ENCODE data around the gene MPRIP. TPM values are rescaled to one million over a fixed set of nuclear protein-coding genes. Genes with fewer than 3 reads are reported as not detected.
"Not testable (repeated sequence)": the region's sequence is repeated elsewhere in the genome, so short reads cannot be mapped to it uniquely, and the experiment has no call there.

Gene MPRIP
- total RNA-seq, 4 donors from 2014 or later, result 61.5 to 407 (median 103) TPM

- intact Hi-C loops (cut with DNase I; ENCODE audit: low total_unique reads), result no loop called here
- H3K4me1 ChIP-seq, result no peaks in the 10 kb centered on the region
- peak in 1 of 2 donors; percentile 12 for DNase-seq
- H3K27me3 ChIP-seq, result no peaks in the 10 kb centered on the region
- H3K27ac ChIP-seq, result no peak overlapping the region
- no peaks in the 10 kb centered on the region for H3K9me3 ChIP-seq
- TF ChIP-seq POLR2A (IDR thresholded peaks at IDR 0.05) (no peak), CTCF (IDR thresholded peaks at IDR 0.05) (no peak)
- H3K36me3 ChIP-seq, result no peaks in the 10 kb centered on the region
- H3K4me3 ChIP-seq, result no peak overlapping the region
Measured at GRCh38 chr17:17004251-17004996, 37.8 kb upstream of the MPRIP start.

- H3K4me3 ChIP-seq; DNase-seq; H3K27me3 ChIP-seq; H3K36me3 ChIP-seq; intact Hi-C loops (cut with DNase I; ENCODE audit: low total_unique reads); H3K27ac ChIP-seq; H3K4me1 ChIP-seq; H3K9me3 ChIP-seq: not testable (repeated sequence)
Measured at GRCh38 chr17:17004997-17005614, 37.2 kb upstream of the MPRIP start.

GRCh38 chr17:17007891-17008290 lies 34.4 kb upstream of the MPRIP start:
- H3K36me3 ChIP-seq; H3K27me3 ChIP-seq; H3K27ac ChIP-seq; DNase-seq; H3K9me3 ChIP-seq; H3K4me3 ChIP-seq; H3K4me1 ChIP-seq; intact Hi-C loops (cut with DNase I; ENCODE audit: low total_unique reads): not testable (repeated sequence)

- intact Hi-C loops (cut with DNase I; ENCODE audit: low total_unique reads); H3K36me3 ChIP-seq: not testable (repeated sequence)
Measured at GRCh38 chr17:17008621-17009397, 33.4 kb upstream of the MPRIP start.

GRCh38 chr17:17009972-17010371 lies 32.3 kb upstream of the MPRIP start:
- intact Hi-C loops (cut with DNase I; ENCODE audit: low total_unique reads); H3K9me3 ChIP-seq: not testable (repeated sequence)

More at GRCh38 chr17:17008621-17009397, 33.4 kb upstream of the MPRIP start:
- not testable (repeated sequence) for H3K9me3 ChIP-seq, DNase-seq, H3K4me1 ChIP-seq, H3K4me3 ChIP-seq, H3K27me3 ChIP-seq, H3K27ac ChIP-seq

GRCh38 chr17:17010545-17011034 lies 31.7 kb upstream of the MPRIP start:
- H3K36me3 ChIP-seq; H3K27ac ChIP-seq; H3K27me3 ChIP-seq; H3K4me3 ChIP-seq; intact Hi-C loops (cut with DNase I; ENCODE audit: low total_unique reads); H3K4me1 ChIP-seq; H3K9me3 ChIP-seq: not testable (repeated sequence)
- peak in 1 of 2 donors; percentile 37 for DNase-seq

More at GRCh38 chr17:17009972-17010371, 32.3 kb upstream of the MPRIP start:
- not testable (repeated sequence) for DNase-seq, H3K36me3 ChIP-seq, H3K4me3 ChIP-seq, H3K27me3 ChIP-seq, H3K4me1 ChIP-seq, H3K27ac ChIP-seq

GRCh38 chr17:17011043-17011907 lies 31.0 kb upstream of the MPRIP start:
- H3K9me3 ChIP-seq; H3K27me3 ChIP-seq; intact Hi-C loops (cut with DNase I; ENCODE audit: low total_unique reads); H3K4me1 ChIP-seq; H3K36me3 ChIP-seq; H3K4me3 ChIP-seq; H3K27ac ChIP-seq: not testable (repeated sequence)
- peak; percentile 48 to 63 for DNase-seq

GRCh38 chr17:17013828-17014747 lies 28.2 kb upstream of the MPRIP start:
- intact Hi-C loops (cut with DNase I; ENCODE audit: low total_unique reads); H3K27ac ChIP-seq; H3K27me3 ChIP-seq; H3K4me3 ChIP-seq; H3K9me3 ChIP-seq; H3K4me1 ChIP-seq; H3K36me3 ChIP-seq: not testable (repeated sequence)
- DNase-seq, result peak in 1 of 2 donors; percentile 8

- H3K27me3 ChIP-seq; H3K9me3 ChIP-seq; H3K4me3 ChIP-seq; H3K4me1 ChIP-seq; intact Hi-C loops (cut with DNase I; ENCODE audit: low total_unique reads); DNase-seq; H3K27ac ChIP-seq; H3K36me3 ChIP-seq: not testable (repeated sequence)
Measured at GRCh38 chr17:17014748-17015124, 27.5 kb upstream of the MPRIP start.
